Esophagus muscularis mucosa (tissue), 4 donors: ENCODE data around the gene OR10A4.

Source experiments
- CTCF ChIP-seq, 3 experiments: fragments of 200-600 bp in 2 of 3; fragments of 450-650 bp in 1 of 3; sonication (generic) in 2 of 3; IDR thresholded peaks; one replicate each; pipeline ENCODE4 v1.5.1; 2017 to 2019; ENCODE audit warnings: antibody characterized with exemption in 3 of 3, mild to moderate bottlenecking in 2 of 3, moderate library complexity in 1 of 3
- EP300 ChIP-seq: sonication (generic); formaldehyde crosslinking; IDR thresholded peaks from one replicate; pipeline ENCODE4 v1.6.1; 2017; ENCODE audit warnings: antibody characterized with exemption
- POLR2A ChIP-seq: fragments of 450-650 bp; IDR thresholded peaks from one replicate; pipeline ENCODE4 v1.6.1; 2017; ENCODE audit warnings: antibody characterized with exemption, moderate library complexity, mild to moderate bottlenecking, low read depth
- POLR2AphosphoS5 ChIP-seq, 2 donors: sonication (generic); formaldehyde crosslinking; IDR thresholded peaks; one replicate each; pipeline ENCODE4 v1.6.1; 2017; ENCODE audit warnings: antibody characterized with exemption in 2 of 2

- TF ChIP-seq CTCF (IDR thresholded peaks at IDR 0.05) (no peak), POLR2A (no peak), POLR2AphosphoS5 (IDR thresholded peaks at IDR 0.05) (no peak), EP300 (no peak)
These were observed 43.3 kb downstream of the OR10A4 start for GRCh38 chr11:6919698-6920097.
